Measurements from ENCODE around the gene NR1H4. TPM values are rescaled to one million over a fixed set of nuclear protein-coding genes. Genes with fewer than 3 reads are reported as not detected.
A peak's percentile ranks its signal among the peaks of the same experiment; 100 is the strongest.
"Not testable (repeated sequence)": the region's sequence is repeated elsewhere in the genome, so short reads cannot be mapped to it uniquely, and the experiment has no call there.

The NR1H4 gene
- total RNA-seq, 4 donors from 2014 or later: not detected

GRCh38 chr12:100555722-100556121 is 82.1 kb downstream of the NR1H4 start:
- TF ChIP-seq EP300 (IDR thresholded peaks at IDR 0.05) (no peak), POLR2AphosphoS5 (IDR thresholded peaks at IDR 0.05) (peak; percentile 27)
- H3K9me3 ChIP-seq: no peaks in the 10 kb centered on the region
- peaks cover 0 to 6% (median 0%) of the 10 kb centered on the region in 3 donors for H3K4me1 ChIP-seq
- WGBS, 2 donors (ENCODE audit: low coverage in 1 of 2): 54 to 56% methylated on average over 2 of the region's 2 CpGs
- no peak overlapping the region for H3K4me3 ChIP-seq
- H3K36me3 ChIP-seq: no peaks in the 10 kb centered on the region
- no peaks in the 10 kb centered on the region for H3K27me3 ChIP-seq
- no peak overlapping the region for H3K27ac ChIP-seq
- ATAC-seq: peak; percentile 60

DNA sequence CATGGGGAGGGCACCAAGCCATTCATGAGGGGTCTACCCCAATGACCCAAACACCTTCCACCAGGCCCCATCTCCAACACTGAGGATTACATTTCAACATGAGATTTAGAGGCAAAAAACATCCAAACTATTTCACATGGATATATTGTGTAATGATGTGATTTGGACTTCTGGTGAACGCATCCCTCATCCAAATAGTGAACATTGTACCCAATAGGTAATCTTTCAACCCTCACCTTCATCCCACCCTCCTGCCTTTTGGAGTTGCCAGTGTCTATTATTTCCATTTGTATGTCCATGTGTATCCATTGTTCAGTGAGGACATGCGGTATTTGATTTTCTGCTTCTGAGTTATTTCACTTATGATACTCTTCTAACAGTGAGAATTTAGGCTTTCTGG is 83.7 kb downstream of the NR1H4 start:
- Histone ChIP-seq H3K4me1 (peaks cover 0 to 6% (median 0%) of the 10 kb centered on the region in 3 donors), H3K4me3 (no peak overlapping the region), H3K9me3 (no peaks in the 10 kb centered on the region), H3K27ac (no peak overlapping the region), H3K27me3 (no peaks in the 10 kb centered on the region), H3K36me3 (no peaks in the 10 kb centered on the region)
- 94 to 100% methylated on average over 1 to 2 of the region's 2 CpGs for WGBS, 2 donors (ENCODE audit: low coverage in 1 of 2)
- ATAC-seq: no peak
- TF ChIP-seq, protein P1, sequence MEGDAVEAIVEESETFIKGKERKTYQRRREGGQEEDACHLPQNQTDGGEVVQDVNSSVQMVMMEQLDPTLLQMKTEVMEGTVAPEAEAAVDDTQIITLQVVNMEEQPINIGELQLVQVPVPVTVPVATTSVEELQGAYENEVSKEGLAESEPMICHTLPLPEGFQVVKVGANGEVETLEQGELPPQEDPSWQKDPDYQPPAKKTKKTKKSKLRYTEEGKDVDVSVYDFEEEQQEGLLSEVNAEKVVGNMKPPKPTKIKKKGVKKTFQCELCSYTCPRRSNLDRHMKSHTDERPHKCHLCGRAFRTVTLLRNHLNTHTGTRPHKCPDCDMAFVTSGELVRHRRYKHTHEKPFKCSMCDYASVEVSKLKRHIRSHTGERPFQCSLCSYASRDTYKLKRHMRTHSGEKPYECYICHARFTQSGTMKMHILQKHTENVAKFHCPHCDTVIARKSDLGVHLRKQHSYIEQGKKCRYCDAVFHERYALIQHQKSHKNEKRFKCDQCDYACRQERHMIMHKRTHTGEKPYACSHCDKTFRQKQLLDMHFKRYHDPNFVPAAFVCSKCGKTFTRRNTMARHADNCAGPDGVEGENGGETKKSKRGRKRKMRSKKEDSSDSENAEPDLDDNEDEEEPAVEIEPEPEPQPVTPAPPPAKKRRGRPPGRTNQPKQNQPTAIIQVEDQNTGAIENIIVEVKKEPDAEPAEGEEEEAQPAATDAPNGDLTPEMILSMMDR (IDR thresholded peaks at IDR 0.05): no peak
- no peak for TF ChIP-seq POLR2A (IDR thresholded peaks at IDR 0.05)
- TF ChIP-seq POLR2AphosphoS5 (IDR thresholded peaks at IDR 0.05): no peak
- TF ChIP-seq EP300 (IDR thresholded peaks at IDR 0.05): no peak

GRCh38 chr12:100559261-100559660 is 85.6 kb downstream of the NR1H4 start:
- H3K27ac ChIP-seq, H3K4me1 ChIP-seq, H3K4me3 ChIP-seq, ATAC-seq, H3K27me3 ChIP-seq, H3K9me3 ChIP-seq, H3K36me3 ChIP-seq: not testable (repeated sequence)
- WGBS, 2 donors (ENCODE audit: low coverage in 1 of 2): no CpG with 5 or more reads among the region's 21 CpGs

- Histone ChIP-seq H3K4me1 (no peaks in the 10 kb centered on the region), H3K27ac (no peak overlapping the region), H3K9me3 (no peaks in the 10 kb centered on the region), H3K4me3 (no peak overlapping the region), H3K36me3 (no peaks in the 10 kb centered on the region), H3K27me3 (no peaks in the 10 kb centered on the region)
- TF ChIP-seq POLR2AphosphoS5 (IDR thresholded peaks at IDR 0.05): no peak
- TF ChIP-seq, protein P1 (IDR thresholded peaks at IDR 0.05): no peak
- no peak for TF ChIP-seq EP300 (IDR thresholded peaks at IDR 0.05)
- TF ChIP-seq POLR2A (IDR thresholded peaks at IDR 0.05): no peak
- 30 to 39% methylated on average over 2 of the region's 2 CpGs for WGBS, 2 donors (ENCODE audit: low coverage in 1 of 2)
- peak; percentile 43 for ATAC-seq
These were observed 90.4 kb downstream of the NR1H4 start for GRCh38 chr12:100564090-100564489.

GRCh38 chr12:100564905-100565467 is 91.3 kb downstream of the NR1H4 start:
- no peak for ATAC-seq
- H3K4me3 ChIP-seq: no peak overlapping the region
- H3K27me3 ChIP-seq: no peaks in the 10 kb centered on the region
- TF ChIP-seq, protein P1 (IDR thresholded peaks at IDR 0.05): no peak
- no peak for TF ChIP-seq POLR2A (IDR thresholded peaks at IDR 0.05)
- TF ChIP-seq EP300 (IDR thresholded peaks at IDR 0.05): no peak
- no peak for TF ChIP-seq POLR2AphosphoS5 (IDR thresholded peaks at IDR 0.05)
- no peak overlapping the region for H3K27ac ChIP-seq
- no peaks in the 10 kb centered on the region for H3K36me3 ChIP-seq
- 81 to 90% methylated on average over 5 to 6 of the region's 6 CpGs for WGBS, 2 donors (ENCODE audit: low coverage in 1 of 2)
- no peaks in the 10 kb centered on the region for H3K4me1 ChIP-seq
- no peaks in the 10 kb centered on the region for H3K9me3 ChIP-seq

- H3K27ac ChIP-seq: no peak overlapping the region
- no peak for TF ChIP-seq POLR2AphosphoS5 (IDR thresholded peaks at IDR 0.05)
- no peak for TF ChIP-seq POLR2A (IDR thresholded peaks at IDR 0.05)
- no peak for TF ChIP-seq EP300 (IDR thresholded peaks at IDR 0.05)
- TF ChIP-seq, protein P1 (IDR thresholded peaks at IDR 0.05): no peak
- H3K36me3 ChIP-seq: no peaks in the 10 kb centered on the region
- no peak for ATAC-seq
- 48 to 80% methylated on average over 3 of the region's 3 CpGs for WGBS, 2 donors (ENCODE audit: low coverage in 1 of 2)
- H3K9me3 ChIP-seq: no peaks in the 10 kb centered on the region
- no peak overlapping the region for H3K4me3 ChIP-seq
- no peaks in the 10 kb centered on the region for H3K27me3 ChIP-seq
- no peaks in the 10 kb centered on the region for H3K4me1 ChIP-seq
These were observed 92.4 kb downstream of the NR1H4 start for GRCh38 chr12:100565987-100566545.
